Measurements from ENCODE around the gene EMP2.

- TF ChIP-seq, protein P1, sequence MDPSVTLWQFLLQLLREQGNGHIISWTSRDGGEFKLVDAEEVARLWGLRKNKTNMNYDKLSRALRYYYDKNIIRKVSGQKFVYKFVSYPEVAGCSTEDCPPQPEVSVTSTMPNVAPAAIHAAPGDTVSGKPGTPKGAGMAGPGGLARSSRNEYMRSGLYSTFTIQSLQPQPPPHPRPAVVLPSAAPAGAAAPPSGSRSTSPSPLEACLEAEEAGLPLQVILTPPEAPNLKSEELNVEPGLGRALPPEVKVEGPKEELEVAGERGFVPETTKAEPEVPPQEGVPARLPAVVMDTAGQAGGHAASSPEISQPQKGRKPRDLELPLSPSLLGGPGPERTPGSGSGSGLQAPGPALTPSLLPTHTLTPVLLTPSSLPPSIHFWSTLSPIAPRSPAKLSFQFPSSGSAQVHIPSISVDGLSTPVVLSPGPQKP (IDR thresholded peaks at IDR 0.05; ENCODE audit: low read depth, low read length), result no peak
- TF ChIP-seq, protein P2, sequence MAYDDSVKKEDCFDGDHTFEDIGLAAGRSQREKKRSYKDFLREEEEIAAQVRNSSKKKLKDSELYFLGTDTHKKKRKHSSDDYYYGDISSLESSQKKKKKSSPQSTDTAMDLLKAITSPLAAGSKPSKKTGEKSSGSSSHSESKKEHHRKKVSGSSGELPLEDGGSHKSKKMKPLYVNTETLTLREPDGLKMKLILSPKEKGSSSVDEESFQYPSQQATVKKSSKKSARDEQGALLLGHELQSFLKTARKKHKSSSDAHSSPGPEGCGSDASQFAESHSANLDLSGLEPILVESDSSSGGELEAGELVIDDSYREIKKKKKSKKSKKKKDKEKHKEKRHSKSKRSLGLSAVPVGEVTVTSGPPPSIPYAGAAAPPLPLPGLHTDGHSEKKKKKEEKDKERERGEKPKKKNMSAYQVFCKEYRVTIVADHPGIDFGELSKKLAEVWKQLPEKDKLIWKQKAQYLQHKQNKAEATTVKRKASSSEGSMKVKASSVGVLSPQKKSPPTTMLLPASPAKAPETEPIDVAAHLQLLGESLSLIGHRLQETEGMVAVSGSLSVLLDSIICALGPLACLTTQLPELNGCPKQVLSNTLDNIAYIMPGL (CRISPR knock-in tag; IDR thresholded peaks at IDR 0.05; ENCODE audit: borderline replicate concordance), result no peak
- no peak for TF ChIP-seq POLR2A (IDR thresholded peaks at IDR 0.05; ENCODE audit: low read length)
- TF ChIP-seq, protein P3, sequence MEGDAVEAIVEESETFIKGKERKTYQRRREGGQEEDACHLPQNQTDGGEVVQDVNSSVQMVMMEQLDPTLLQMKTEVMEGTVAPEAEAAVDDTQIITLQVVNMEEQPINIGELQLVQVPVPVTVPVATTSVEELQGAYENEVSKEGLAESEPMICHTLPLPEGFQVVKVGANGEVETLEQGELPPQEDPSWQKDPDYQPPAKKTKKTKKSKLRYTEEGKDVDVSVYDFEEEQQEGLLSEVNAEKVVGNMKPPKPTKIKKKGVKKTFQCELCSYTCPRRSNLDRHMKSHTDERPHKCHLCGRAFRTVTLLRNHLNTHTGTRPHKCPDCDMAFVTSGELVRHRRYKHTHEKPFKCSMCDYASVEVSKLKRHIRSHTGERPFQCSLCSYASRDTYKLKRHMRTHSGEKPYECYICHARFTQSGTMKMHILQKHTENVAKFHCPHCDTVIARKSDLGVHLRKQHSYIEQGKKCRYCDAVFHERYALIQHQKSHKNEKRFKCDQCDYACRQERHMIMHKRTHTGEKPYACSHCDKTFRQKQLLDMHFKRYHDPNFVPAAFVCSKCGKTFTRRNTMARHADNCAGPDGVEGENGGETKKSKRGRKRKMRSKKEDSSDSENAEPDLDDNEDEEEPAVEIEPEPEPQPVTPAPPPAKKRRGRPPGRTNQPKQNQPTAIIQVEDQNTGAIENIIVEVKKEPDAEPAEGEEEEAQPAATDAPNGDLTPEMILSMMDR (IDR thresholded peaks at IDR 0.05), result no peak
- TF ChIP-seq HDAC2 (IDR thresholded peaks at IDR 0.05), result no peak
- no peak for TF ChIP-seq EP300 (IDR thresholded peaks at IDR 0.05)
- TF ChIP-seq, protein P4, sequence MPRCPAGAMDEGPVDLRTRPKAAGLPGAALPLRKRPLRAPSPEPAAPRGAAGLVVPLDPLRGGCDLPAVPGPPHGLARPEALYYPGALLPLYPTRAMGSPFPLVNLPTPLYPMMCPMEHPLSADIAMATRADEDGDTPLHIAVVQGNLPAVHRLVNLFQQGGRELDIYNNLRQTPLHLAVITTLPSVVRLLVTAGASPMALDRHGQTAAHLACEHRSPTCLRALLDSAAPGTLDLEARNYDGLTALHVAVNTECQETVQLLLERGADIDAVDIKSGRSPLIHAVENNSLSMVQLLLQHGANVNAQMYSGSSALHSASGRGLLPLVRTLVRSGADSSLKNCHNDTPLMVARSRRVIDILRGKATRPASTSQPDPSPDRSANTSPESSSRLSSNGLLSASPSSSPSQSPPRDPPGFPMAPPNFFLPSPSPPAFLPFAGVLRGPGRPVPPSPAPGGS (IDR thresholded peaks at IDR 0.05), result no peak
- TF ChIP-seq RAD21 (conservative IDR thresholded peaks at IDR 0.05 in 1 of 2, IDR thresholded peaks at IDR 0.05 in 1 of 2), result no peak
- no peak for TF ChIP-seq MAFK (IDR thresholded peaks at IDR 0.05; ENCODE audit: partially characterized antibody)
- no peak for TF ChIP-seq GATA3 (IDR thresholded peaks at IDR 0.05; ENCODE audit: borderline replicate concordance)
Observed at GRCh38 chr16:10510279-10510678, 70.1 kb downstream of the EMP2 start.

Measured in A549 (cell line).